Dedifferentiated amniotic fluid mesenchymal stem cell (primary cell): Measurements from ENCODE around the gene LMTK2.
"Not testable (repeated sequence)": the region's sequence is repeated elsewhere in the genome, so short reads cannot be mapped to it uniquely, and the experiment has no call there.

Experiments used
- DNase-seq: peaks from one replicate; pipeline ENCODE4 v3.0.0-alpha.2; 2016; ENCODE audit errors: extremely low spot score

Gene LMTK2

DNA sequence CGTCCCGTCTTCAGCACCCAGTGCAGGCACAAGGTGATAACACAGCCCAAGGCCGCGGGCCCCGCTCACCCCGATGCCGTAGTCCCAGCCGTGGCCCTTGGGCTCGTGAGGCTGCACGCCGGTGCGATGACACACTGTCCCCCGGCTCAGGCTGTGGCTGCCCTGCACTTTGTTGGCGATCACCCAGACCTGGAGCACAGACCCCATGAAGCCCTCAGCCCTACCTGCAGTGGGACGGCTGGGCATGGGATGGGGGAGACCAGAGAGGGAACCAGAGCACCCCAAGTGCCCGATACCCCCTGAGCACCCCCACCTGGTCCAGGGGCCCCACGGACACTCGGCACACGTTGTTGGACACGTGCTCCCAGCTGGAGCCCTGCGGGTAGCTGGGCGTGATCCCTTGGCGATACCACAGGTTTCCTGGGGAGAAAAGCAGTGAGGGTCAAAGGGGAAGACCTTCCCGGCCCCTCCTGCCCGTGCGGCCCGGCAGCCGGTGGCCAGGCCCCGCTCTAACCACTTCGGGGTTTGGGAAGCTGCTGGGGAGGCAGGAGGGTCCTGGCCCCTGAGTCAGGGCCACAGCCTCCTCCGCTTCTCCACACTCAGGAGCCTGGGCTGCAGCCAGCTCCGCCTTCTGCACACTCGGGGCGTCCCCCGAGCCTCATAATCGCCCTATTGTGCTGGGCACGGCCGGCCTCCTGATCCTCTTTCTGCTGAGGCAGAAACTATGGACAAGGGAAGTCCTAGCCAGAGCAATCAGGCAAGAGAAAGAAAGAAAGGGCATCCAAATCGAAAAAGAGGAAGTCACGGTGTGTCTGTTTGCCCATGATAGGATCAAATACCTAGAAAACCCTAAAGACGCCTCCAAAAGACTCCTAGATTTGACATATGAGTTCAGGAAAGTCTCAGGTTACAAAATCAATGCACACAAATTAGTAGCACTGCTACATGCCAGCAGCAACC is 111.2 kb downstream of the LMTK2 start:
- no peak for DNase-seq

- not testable (repeated sequence) for DNase-seq
These were observed 112.7 kb downstream of the LMTK2 start for GRCh38 chr7:98219382-98219781.

DNA sequence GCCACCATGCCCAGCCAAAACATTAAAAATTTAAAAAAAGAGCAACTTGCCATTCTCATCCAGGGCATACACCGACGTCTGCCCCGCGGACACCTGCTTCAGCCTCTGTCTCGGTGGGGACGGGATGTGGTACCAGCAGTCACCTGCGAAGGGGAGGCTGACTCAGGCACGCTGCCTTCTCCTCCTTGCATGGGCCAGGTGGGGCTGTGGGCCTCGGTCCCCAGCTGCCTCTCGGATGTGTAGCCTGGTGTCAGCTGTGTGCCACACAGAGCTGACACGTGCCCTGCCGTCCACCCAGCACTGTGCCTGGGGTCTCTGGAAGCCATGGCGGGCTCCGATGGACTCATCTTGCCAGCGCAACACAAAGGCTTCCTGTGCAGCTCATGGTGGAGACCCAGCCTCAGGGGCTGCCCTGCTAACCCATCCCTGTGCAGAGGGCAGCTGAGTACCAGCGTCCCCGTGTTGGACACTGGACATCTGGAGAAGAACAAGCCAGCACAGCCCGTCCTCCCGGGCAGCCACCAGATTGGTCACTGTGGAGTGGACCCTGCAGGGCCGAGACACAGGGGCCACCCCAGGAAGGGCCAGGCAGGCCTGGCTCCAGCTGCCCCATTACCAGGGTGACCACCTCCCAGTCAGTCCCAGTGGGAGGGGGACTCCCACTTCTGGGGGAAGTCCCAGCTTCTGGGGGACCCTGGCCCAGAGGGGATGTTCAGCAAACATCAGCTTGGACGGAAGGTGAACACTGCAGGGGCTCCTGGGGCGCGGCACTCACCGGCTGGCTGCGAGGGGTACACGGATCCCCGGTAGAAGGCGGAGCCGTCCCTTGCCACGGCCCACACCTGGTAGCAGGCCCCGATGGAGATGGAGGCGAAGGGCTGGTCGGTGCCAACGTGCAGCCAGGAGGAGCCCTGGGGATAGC is 115.2 kb downstream of the LMTK2 start:
- DNase-seq: no peak

- no peak for DNase-seq
These were observed 116.0 kb downstream of the LMTK2 start for GRCh38 chr7:98222533-98223195.

DNA sequence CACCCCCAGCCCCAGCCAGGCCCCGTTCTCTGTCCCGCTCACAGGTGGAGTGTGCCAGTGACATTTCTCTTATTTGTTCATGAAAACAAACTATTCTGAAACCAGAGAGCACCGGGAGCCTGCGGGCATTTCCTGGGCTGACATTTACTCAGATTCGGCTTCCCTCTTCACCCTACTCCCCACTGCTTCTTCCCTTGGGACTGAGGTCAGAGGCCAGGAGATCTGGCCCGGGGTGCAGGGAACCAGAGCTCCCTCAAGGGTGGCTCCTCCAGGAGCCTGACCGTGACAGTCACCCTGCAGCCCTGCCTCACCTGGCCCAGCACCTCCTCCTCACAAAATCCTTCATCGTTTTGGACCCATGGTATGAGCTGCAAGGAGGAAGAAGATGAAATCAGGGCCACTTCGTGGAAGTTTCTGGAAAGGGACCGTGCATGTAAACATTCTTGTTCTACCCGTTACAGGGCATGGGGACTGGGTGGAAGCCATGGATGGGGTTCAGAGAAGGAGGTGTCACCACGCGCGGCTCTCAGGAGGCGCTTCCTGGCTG is 116.8 kb downstream of the LMTK2 start:
- DNase-seq: no peak

DNA sequence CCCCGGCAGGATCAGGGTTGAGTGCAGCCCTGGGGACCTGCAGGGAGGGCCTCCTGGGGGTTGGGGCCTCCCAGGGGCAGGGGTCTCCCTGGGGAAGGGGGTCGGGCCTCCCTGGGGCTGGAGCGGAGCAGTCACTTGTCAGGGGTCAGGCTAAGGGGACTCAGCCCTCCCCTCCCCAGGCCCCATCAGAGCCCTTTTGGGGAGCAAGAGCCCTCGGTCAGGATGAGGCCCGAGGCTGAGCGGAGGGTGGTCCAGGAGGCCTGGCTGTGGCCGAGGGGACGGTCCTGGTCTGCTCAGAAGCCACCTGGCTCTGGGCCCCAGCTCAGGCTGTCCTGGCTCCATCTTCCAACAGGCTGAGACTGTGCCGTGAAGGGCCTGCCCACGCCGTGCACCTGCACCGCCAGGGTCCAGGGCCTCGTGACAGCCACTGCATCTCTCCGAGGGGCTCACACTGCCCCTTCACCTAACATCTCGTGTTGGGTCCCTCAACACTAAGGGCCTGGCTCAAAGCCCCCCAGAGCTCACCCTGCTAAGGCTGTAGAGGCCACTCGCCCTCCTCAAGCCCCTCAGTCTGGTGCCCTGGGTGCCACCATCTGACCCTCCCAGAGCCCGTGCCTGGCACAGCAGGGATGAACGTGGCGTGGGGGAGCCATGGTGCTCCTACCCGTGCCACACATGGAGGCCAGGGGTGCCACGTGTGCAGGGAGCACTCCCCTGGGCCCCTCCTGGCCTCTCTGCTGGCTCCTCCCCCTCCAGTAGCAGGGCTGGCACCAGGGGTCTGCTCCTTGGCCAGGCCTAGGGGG is 117.4 kb downstream of the LMTK2 start:
- no peak for DNase-seq

DNA sequence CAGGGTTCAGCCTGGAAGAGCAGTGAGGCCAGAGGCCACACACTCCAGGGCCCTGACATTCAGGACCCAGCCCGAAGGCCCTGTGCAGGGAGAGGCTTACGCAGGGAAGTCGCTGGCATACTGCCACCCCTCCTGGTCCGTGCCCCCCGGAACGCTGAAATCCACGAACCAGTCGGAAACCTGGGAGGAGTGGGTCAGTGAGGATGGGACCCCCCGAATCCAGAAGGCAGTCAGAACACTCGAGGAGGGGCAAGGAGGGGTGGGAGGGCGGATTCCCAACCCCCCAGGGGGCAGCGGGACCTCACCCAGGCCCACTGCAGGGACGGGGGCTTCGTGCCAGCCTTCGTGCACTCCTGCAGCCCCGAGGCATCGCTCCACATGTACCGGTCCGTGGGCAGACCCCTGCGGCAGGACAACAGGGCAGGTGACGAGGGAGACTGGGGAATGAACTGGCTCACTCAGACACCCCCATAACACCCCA is 118.1 kb downstream of the LMTK2 start:
- no peak for DNase-seq

DNA sequence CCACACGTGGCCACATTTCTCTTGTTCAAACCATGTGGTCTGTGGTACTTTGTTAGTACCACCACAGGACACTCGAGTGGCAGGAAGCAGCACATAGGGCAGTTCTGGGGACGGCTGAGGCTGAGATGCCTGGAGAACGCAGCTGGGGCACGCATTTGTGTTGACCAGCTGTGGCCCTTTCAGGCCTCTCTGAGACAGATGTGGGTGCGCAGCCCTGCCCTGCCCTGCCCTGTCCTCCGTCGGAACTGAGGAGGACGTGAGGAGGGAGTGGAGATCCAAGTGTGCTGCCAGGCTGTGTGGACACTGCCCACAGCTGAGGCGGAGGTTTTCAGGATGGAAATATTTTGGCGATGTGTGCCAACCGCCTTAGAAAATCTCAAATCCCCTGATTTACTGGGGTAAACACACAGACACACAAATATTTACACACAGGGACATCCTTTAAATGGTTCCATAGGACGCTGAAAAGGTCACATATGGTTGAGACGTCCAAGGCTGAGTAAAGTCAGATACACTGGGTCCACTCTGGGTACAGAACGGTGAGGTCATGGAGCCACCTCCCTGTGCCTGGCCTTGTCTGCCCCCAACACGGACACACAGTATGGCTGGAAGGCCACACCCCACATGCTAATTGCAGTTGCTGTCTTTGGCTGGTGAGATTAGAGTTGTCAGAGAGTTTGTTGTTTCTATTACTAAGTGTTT is 119.4 kb downstream of the LMTK2 start:
- no peak for DNase-seq

DNA sequence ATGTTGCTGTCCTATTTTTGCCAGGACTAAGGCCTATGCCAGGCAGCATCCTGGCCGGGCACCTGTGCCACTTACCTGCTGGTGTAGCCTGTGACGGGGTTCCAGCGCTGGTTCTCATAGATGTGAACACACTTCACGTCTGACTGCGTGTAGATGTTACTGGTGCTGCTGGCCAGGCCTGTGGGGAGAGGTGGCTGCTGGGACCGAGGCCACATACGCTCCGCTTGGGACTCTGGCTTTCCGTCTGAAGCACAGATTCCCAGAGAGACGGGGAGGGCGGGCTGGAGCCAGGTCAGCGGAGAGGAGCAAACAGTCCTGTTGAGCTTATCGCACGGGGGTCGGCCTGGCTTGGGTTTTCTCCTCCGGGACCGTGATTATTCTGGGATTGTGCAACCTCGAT is 121.3 kb downstream of the LMTK2 start:
- DNase-seq: no peak

- no peak for DNase-seq
These were observed 122.1 kb downstream of the LMTK2 start for GRCh38 chr7:98228801-98229200.

- DNase-seq: no peak
These were observed 122.8 kb downstream of the LMTK2 start for GRCh38 chr7:98229441-98229840.

- DNase-seq: no peak
These were observed 123.5 kb downstream of the LMTK2 start for GRCh38 chr7:98229991-98230745.

DNA sequence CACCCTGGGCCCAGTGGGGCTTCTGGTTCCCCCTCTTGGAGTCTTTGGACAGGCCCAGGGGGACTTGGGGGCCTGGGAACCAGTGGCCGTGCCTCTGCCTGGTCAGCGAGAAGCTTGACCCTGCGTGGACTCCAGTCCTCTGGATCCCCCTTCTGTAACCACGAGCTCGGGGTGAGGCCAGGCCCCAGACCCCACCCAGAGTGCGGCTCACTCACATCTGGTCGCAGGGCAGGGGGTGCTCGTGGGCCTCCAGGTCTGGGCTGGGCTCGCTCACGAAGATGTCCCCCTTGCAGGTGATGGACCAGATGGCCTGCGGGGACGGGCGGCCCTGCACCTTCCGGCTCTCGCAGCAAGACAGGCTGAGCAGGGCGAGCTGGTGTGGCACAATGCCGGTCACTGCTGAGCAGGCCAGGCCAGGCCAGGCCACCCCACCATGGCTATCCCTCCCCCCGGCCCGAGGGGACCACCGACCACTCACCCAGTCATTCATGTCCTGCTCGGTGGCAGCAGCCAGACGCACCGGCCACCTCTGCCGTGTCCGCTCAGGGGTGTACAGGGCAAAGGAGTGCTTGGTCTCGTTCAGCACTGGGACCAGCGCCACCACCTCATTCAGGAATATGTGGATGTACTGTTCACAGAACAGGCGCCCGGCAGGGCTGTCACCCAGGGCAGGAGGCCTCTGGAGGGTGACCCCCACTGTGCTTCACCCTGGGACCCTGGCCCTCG is 124.2 kb downstream of the LMTK2 start:
- no peak for DNase-seq

- DNase-seq: no peak
These were observed 125.0 kb downstream of the LMTK2 start for GRCh38 chr7:98231493-98232262.

GRCh38 chr7:98232263-98232585 is 125.6 kb downstream of the LMTK2 start:
- no peak for DNase-seq

DNA sequence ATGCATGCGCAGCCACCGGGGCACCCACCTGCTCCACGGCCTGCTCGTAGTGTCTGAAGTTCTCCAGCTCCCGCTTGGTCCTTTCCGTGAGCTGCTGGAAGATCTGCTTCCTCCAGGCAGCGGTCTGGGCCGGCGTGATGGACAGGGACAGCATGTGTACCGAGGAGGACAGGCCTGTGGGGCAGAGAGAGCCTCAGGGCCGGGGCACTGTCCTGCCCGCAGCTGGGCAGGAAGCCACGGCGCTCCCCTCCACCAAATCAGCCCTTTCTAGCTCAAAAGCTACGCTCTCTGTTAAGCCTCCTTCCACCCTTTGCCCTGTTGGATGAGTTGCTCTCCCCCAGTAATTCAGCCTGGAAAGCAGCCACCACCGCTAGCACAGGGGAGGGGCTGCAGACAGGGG is 126.1 kb downstream of the LMTK2 start:
- DNase-seq: no peak

DNA sequence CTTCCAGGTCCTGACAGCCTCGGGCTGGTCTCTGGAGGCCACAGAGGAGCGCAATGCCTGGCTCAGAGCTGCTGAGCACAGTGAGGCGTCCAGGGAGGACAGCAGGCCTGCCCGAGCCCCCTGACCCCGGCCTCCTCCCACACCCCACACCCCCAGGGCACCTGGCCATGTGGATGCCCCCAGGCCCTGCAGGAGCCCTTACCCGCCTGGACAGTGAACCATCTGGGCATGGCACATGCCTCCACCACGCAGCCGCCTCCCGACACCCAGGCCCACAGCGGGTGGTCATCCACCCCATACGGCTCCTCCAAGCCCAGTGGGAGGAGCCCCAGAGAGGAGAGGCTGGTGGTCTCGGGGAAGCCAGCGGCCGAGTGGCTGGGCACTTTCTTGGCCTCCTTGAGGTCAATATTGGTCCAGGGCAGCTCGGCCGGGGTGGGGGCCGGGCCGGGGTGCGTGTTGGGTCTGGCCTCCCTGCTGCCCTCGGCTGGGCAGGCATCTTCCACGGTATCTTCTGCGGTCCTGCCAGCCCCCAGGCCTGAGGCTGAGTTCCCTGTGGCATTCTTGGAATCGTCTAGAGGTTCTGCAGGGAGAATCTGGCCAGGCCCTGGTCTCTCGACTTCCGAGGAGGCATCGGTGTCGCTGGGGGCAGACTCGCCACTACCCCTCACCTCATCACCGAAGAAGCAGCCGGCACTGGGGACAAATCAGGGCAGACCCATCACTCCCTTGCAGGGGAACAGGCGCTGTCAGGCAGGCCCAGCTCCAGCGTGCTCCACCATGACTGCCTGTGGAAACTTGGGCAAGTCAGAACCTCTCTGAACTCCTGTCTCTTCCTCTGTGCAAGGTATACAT is 126.8 kb downstream of the LMTK2 start:
- DNase-seq: no peak
